ENCODE data around the gene TNFRSF21.
A peak's percentile ranks its signal among the peaks of the same experiment; 100 is the strongest.
"Not testable (repeated sequence)": the region's sequence is repeated elsewhere in the genome, so short reads cannot be mapped to it uniquely, and the experiment has no call there.

The TNFRSF21 gene

DNA sequence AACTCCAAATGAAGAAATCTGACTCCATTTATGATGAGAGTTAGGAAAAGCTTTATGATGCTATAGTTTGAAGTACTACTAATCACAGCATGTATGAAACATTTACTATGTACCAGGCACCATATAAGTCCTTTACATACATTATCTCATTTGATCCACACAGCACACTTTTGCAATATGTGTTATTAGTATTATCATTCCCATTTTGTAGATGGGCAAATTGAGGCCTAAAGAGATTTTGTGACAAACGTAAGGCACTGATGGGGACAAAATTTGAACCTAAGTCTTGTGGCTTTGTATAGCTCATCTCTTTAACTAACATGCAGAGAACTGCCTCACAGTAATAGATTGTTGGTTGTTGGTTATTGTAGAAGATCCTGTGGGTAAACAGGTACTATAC lies 14.2 kb upstream of the TNFRSF21 start:
- no peaks in the 10 kb centered on the region for H3K4me1 ChIP-seq (ENCODE audit: control insufficient read depth in 1 of 2, insufficient read depth in 2 of 2, low read length in 2 of 2)
- H3K27ac ChIP-seq (ENCODE audit: low read depth, low read length): no peak overlapping the region
- no peak overlapping the region for H3K9ac ChIP-seq (ENCODE audit: low read depth in 1 of 2, low read length in 2 of 2)
- H3K9me3 ChIP-seq (ENCODE audit: control insufficient read depth in 1 of 2, low read length in 2 of 2): no peaks in the 10 kb centered on the region
- H3K27me3 ChIP-seq (ENCODE audit: control insufficient read depth in 1 of 2, insufficient read depth in 2 of 2, low read length in 2 of 2): no peaks in the 10 kb centered on the region
- H3K4me3 ChIP-seq (ENCODE audit: low read depth in 1 of 2, low read length in 2 of 2): no peak overlapping the region
- no peaks in the 10 kb centered on the region for H3K36me3 ChIP-seq (ENCODE audit: control insufficient read depth in 1 of 2, insufficient read depth in 2 of 2, low read length in 2 of 2)

DNA sequence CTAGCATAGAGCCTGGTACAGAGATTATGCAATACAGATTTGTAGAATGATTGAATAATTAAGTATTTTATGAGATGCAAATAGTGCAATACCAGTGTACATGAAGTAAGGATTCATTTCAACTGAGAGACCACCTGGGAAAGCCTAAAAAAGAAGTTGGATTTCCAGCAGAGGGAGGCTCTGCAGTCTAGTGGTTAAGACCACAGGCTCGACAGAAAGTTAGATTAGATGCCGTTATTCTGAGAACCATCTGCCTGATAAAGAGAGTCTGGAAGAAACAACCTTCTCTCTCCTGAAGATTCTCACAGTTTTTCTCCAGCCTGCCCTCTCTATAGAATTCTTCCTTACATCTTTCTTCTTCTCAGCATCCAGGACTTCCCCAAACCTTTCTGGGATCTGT lies 13.6 kb upstream of the TNFRSF21 start:
- Histone ChIP-seq H3K27me3 (ENCODE audit: control insufficient read depth in 1 of 2, insufficient read depth in 2 of 2, low read length in 2 of 2) (no peaks in the 10 kb centered on the region), H3K36me3 (ENCODE audit: control insufficient read depth in 1 of 2, insufficient read depth in 2 of 2, low read length in 2 of 2) (no peaks in the 10 kb centered on the region), H3K4me1 (ENCODE audit: control insufficient read depth in 1 of 2, insufficient read depth in 2 of 2, low read length in 2 of 2) (no peaks in the 10 kb centered on the region), H3K4me3 (ENCODE audit: low read depth in 1 of 2, low read length in 2 of 2) (no peak overlapping the region), H3K27ac (ENCODE audit: low read depth, low read length) (no peak overlapping the region), H3K9me3 (ENCODE audit: control insufficient read depth in 1 of 2, low read length in 2 of 2) (no peaks in the 10 kb centered on the region), H3K9ac (ENCODE audit: low read depth in 1 of 2, low read length in 2 of 2) (no peak overlapping the region)

DNA sequence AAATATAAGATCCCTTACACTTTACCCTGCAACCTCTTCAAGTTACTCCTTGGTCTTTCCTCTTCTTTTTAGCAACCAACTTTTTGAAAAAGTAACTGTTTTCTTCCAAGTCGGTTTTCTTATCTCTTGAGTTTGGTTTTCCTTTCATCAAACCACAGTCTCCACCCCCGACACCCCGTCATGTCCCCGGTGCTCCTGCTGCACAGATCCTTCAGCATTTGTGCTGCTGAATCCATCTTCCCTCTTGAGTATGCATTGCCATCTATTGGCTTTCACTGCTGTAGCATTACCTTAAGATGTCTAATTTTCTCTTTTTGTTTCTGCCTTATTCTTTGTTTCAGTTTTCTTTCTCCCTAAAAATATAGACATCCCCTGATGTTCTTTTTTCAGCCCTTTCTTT lies 11.9 kb upstream of the TNFRSF21 start:
- Histone ChIP-seq H3K9me3 (ENCODE audit: control insufficient read depth in 1 of 2, low read length in 2 of 2) (no peaks in the 10 kb centered on the region), H3K4me1 (ENCODE audit: control insufficient read depth in 1 of 2, insufficient read depth in 2 of 2, low read length in 2 of 2) (no peaks in the 10 kb centered on the region), H3K9ac (ENCODE audit: low read depth in 1 of 2, low read length in 2 of 2) (no peak overlapping the region), H3K27ac (ENCODE audit: low read depth, low read length) (no peak overlapping the region), H3K4me3 (ENCODE audit: low read depth in 1 of 2, low read length in 2 of 2) (no peak overlapping the region), H3K36me3 (ENCODE audit: control insufficient read depth in 1 of 2, insufficient read depth in 2 of 2, low read length in 2 of 2) (no peaks in the 10 kb centered on the region), H3K27me3 (ENCODE audit: control insufficient read depth in 1 of 2, insufficient read depth in 2 of 2, low read length in 2 of 2) (no peaks in the 10 kb centered on the region)

DNA sequence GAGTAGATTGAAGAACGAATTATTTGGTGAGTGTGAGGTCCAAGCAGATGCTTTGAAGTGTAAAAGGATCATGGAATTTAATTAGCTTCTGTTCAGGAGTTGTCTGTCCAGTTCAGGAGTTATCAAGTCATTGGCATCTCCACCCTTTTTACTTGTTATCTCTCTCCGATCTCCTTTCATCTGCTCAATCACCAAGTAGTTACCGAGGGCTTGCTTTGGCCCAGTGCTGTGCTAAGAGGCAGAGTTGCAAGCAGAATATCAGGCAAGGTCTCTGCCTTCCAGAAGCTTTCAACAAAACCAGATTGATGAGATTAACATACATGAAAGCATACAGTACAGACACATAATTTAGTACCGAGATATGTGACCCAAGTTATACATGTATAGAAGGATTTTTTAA lies 10.2 kb upstream of the TNFRSF21 start:
- no peak overlapping the region for H3K4me3 ChIP-seq (ENCODE audit: low read depth in 1 of 2, low read length in 2 of 2)
- H3K36me3 ChIP-seq (ENCODE audit: control insufficient read depth in 1 of 2, insufficient read depth in 2 of 2, low read length in 2 of 2): no peaks in the 10 kb centered on the region
- H3K9ac ChIP-seq (ENCODE audit: low read depth in 1 of 2, low read length in 2 of 2): no peak overlapping the region
- H3K27me3 ChIP-seq (ENCODE audit: control insufficient read depth in 1 of 2, insufficient read depth in 2 of 2, low read length in 2 of 2): no peaks in the 10 kb centered on the region
- no peak overlapping the region for H3K27ac ChIP-seq (ENCODE audit: low read depth, low read length)
- H3K9me3 ChIP-seq (ENCODE audit: control insufficient read depth in 1 of 2, low read length in 2 of 2): no peaks in the 10 kb centered on the region
- no peaks in the 10 kb centered on the region for H3K4me1 ChIP-seq (ENCODE audit: control insufficient read depth in 1 of 2, insufficient read depth in 2 of 2, low read length in 2 of 2)

DNA sequence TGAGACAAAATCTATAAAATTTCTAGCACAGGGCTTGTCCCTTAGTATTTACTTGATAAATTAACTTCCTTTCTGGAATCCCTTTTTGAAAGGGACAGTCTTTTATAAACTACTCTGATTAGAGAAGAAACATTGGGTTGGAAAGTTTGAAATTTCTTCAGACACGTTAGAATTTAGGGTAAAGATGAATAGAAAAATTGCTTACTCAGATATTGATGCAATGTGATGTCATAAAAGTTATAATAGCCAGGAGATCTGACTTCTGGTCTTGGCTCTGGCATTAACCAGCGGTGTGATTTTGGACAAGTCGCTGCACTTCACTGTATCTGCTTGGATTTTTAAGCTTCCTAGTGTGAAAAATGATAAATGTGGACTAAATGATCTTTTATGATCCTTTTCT lies 9.7 kb upstream of the TNFRSF21 start:
- H3K27ac ChIP-seq (ENCODE audit: low read depth, low read length): no peak overlapping the region
- H3K27me3 ChIP-seq (ENCODE audit: control insufficient read depth in 1 of 2, insufficient read depth in 2 of 2, low read length in 2 of 2): no peaks in the 10 kb centered on the region
- no peaks in the 10 kb centered on the region for H3K9me3 ChIP-seq (ENCODE audit: control insufficient read depth in 1 of 2, low read length in 2 of 2)
- H3K4me1 ChIP-seq (ENCODE audit: control insufficient read depth in 1 of 2, insufficient read depth in 2 of 2, low read length in 2 of 2): no peaks in the 10 kb centered on the region
- no peak overlapping the region for H3K4me3 ChIP-seq (ENCODE audit: low read depth in 1 of 2, low read length in 2 of 2)
- H3K36me3 ChIP-seq (ENCODE audit: control insufficient read depth in 1 of 2, insufficient read depth in 2 of 2, low read length in 2 of 2): no peaks in the 10 kb centered on the region
- no peak overlapping the region for H3K9ac ChIP-seq (ENCODE audit: low read depth in 1 of 2, low read length in 2 of 2)

DNA sequence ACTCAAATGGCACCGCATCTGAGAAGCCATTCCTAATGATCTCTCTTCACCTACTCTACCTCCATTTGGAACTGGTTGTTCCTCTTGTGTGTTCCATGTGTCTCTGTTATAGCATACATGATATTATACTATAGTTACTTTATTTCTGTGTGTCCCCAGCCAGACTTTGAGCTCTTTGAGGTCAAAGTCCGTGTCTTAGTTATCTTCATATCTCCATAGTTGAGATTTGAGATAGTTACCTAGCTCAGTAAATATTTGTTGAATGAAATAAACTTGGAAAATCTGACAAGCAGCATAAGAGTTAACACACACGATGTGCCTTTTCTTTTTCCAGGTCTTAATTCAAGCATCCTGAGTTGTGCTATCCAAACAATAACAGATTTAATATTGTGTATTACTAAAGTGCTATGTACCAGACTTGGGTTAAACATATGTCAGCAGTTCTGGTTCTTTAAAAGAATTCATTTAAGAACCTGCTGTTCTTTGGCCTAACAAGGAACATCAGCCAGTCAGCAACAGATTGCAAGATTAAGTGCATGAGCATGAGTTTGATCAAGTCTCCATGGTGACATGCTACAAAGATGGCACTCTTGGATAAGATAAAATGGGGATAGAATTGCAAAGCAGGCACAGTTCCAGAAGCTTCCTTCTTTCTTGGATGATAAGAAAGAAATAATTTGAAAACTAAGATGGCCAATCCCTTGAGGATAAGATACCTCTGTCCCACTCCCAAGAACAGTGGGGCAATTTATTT lies 8.7 kb upstream of the TNFRSF21 start:
- Histone ChIP-seq H3K4me3 (ENCODE audit: low read depth in 1 of 2, low read length in 2 of 2) (no peak overlapping the region), H3K9me3 (ENCODE audit: control insufficient read depth in 1 of 2, low read length in 2 of 2) (no peaks in the 10 kb centered on the region), H3K27ac (ENCODE audit: low read depth, low read length) (no peak overlapping the region), H3K4me1 (ENCODE audit: control insufficient read depth in 1 of 2, insufficient read depth in 2 of 2, low read length in 2 of 2) (no peaks in the 10 kb centered on the region), H3K9ac (ENCODE audit: low read depth in 1 of 2, low read length in 2 of 2) (no peak overlapping the region), H3K27me3 (ENCODE audit: control insufficient read depth in 1 of 2, insufficient read depth in 2 of 2, low read length in 2 of 2) (no peaks in the 10 kb centered on the region), H3K36me3 (ENCODE audit: control insufficient read depth in 1 of 2, insufficient read depth in 2 of 2, low read length in 2 of 2) (no peaks in the 10 kb centered on the region)

DNA sequence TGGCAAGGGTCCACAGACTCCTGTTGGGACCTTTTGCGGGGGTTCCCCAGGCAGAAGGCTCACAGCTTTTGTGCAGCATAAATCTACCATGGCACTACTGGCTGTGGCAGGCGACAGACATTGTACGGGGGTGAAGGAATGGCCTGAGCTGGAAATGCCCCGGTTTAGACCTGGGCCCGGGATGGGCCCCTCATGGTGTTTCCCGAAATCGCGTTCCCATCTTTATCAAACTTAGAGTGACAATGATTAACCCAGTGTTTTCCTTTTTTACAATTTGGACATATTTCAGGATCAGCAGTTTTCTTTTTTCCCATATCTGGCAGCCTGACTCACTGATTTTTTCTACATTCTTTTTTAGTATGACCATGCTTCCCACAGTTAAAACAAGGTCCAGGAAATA lies 5.5 kb upstream of the TNFRSF21 start:
- not testable (repeated sequence) for H3K4me3 ChIP-seq (ENCODE audit: low read depth in 1 of 2, low read length in 2 of 2); H3K9ac ChIP-seq (ENCODE audit: low read depth in 1 of 2, low read length in 2 of 2); H3K36me3 ChIP-seq (ENCODE audit: control insufficient read depth in 1 of 2, insufficient read depth in 2 of 2, low read length in 2 of 2); H3K27me3 ChIP-seq (ENCODE audit: control insufficient read depth in 1 of 2, insufficient read depth in 2 of 2, low read length in 2 of 2); H3K27ac ChIP-seq (ENCODE audit: low read depth, low read length); H3K4me1 ChIP-seq (ENCODE audit: control insufficient read depth in 1 of 2, insufficient read depth in 2 of 2, low read length in 2 of 2); H3K9me3 ChIP-seq (ENCODE audit: control insufficient read depth in 1 of 2, low read length in 2 of 2)

DNA sequence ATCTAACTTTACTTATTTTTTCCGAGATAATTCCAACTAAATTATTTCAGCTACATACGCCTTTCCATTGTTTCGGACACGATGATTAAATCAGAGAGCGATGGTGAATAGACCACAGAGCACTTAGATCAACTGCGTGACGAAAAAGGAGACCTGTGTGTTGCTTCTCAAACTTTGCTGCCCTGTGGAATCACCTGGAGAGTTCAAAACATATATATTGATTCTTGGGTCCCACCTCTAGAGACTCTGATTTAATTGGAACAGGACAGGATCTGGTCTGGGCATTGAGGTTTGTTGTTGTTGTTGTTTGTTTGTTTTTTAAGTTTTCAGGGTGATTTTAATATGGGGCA lies 401 bp upstream of the TNFRSF21 start:
- Histone ChIP-seq H3K4me1 (ENCODE audit: control insufficient read depth in 1 of 2, insufficient read depth in 2 of 2, low read length in 2 of 2) (peaks cover 9 to 11% of the 10 kb centered on the region in 2 donors), H3K9me3 (ENCODE audit: control insufficient read depth in 1 of 2, low read length in 2 of 2) (no peaks in the 10 kb centered on the region), H3K36me3 (ENCODE audit: control insufficient read depth in 1 of 2, insufficient read depth in 2 of 2, low read length in 2 of 2) (no peaks in the 10 kb centered on the region), H3K4me3 (ENCODE audit: low read depth in 1 of 2, low read length in 2 of 2) (peak overlapping the region in 1 of 2 donors; percentile 78), H3K9ac (ENCODE audit: low read depth in 1 of 2, low read length in 2 of 2) (no peak overlapping the region), H3K27ac (ENCODE audit: low read depth, low read length) (no peak overlapping the region), H3K27me3 (ENCODE audit: control insufficient read depth in 1 of 2, insufficient read depth in 2 of 2, low read length in 2 of 2) (peaks cover 6 to 9% of the 10 kb centered on the region in 2 donors)

DNA sequence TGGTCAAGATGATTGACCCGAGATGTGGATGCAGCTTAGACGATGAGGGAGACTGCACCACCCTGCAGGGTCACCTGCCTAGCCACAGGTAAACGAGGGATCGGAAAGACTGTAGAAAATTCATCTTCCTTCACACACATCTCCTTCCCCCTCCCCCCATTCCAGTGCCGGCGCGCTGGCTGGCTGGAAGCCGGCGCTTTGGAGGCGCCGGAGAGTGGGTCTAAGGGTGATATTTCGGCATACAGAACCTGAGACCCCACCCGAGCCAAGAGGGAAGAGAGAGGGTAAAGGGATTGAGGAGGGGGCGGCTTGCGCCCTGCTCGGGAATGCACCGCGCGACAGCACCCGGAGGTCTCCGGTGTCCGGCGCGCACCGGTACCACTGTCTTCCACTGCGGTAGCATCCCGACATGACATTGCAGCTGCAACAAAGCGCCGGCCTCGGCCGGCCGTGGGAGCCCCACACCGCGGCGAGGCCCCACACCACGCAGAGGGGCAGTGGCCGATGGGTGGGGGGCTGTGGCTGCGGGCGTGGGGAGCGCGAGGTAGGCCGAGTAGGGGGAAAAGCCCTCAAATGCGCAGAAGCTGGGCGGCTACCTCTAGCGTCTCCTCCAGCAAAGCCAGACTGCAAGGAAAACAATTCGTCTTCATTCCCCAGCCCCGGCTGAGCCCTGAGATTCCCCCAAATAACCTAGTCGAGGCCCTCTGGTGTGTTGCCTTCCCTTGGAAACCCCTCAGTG lies 984 bp downstream of the TNFRSF21 start:
- H3K4me3 ChIP-seq (ENCODE audit: low read depth in 1 of 2, low read length in 2 of 2): peak overlapping the region; percentile 78
- peaks cover 6 to 9% of the 10 kb centered on the region in 2 donors for H3K27me3 ChIP-seq (ENCODE audit: control insufficient read depth in 1 of 2, insufficient read depth in 2 of 2, low read length in 2 of 2)
- peak overlapping the region; percentile 58 for H3K27ac ChIP-seq (ENCODE audit: low read depth, low read length)
- no peaks in the 10 kb centered on the region for H3K9me3 ChIP-seq (ENCODE audit: control insufficient read depth in 1 of 2, low read length in 2 of 2)
- no peaks in the 10 kb centered on the region for H3K36me3 ChIP-seq (ENCODE audit: control insufficient read depth in 1 of 2, insufficient read depth in 2 of 2, low read length in 2 of 2)
- H3K4me1 ChIP-seq (ENCODE audit: control insufficient read depth in 1 of 2, insufficient read depth in 2 of 2, low read length in 2 of 2): peaks cover 9 to 11% of the 10 kb centered on the region in 2 donors
- H3K9ac ChIP-seq (ENCODE audit: low read depth in 1 of 2, low read length in 2 of 2): peak overlapping the region; percentile 57 to 76

DNA sequence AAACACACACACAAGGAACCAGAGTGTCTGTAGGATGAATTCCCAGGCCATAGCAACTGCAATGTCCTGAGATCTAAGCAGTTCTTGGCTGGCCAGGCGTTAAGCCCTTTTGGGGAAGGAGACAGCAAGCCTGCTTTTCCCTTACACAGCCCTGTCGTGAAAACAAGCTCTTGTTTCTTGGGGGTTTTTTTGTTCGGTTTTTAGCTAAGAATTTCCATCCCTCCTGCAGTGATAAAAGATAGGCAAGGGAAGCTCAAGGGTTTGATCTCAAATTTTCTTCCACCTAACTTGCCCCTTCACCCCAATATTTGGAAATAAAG lies 1.5 kb downstream of the TNFRSF21 start:
- Histone ChIP-seq H3K27me3 (ENCODE audit: control insufficient read depth in 1 of 2, insufficient read depth in 2 of 2, low read length in 2 of 2) (peaks cover 6 to 9% of the 10 kb centered on the region in 2 donors), H3K9me3 (ENCODE audit: control insufficient read depth in 1 of 2, low read length in 2 of 2) (no peaks in the 10 kb centered on the region), H3K4me1 (ENCODE audit: control insufficient read depth in 1 of 2, insufficient read depth in 2 of 2, low read length in 2 of 2) (peaks cover 9 to 11% of the 10 kb centered on the region in 2 donors), H3K36me3 (ENCODE audit: control insufficient read depth in 1 of 2, insufficient read depth in 2 of 2, low read length in 2 of 2) (no peaks in the 10 kb centered on the region), H3K27ac (ENCODE audit: low read depth, low read length) (no peak overlapping the region), H3K4me3 (ENCODE audit: low read depth in 1 of 2, low read length in 2 of 2) (peak overlapping the region; percentile 78), H3K9ac (ENCODE audit: low read depth in 1 of 2, low read length in 2 of 2) (peak overlapping the region; percentile 57 to 76)
